GM12878 (cell line): Measurements from ENCODE around the gene PPP1R12B. TPM values are rescaled to one million over a fixed set of nuclear protein-coding genes. Genes with fewer than 3 reads are reported as not detected.
"Not testable (repeated sequence)": the region's sequence is repeated elsewhere in the genome, so short reads cannot be mapped to it uniquely, and the experiment has no call there.

Source experiments
- ATAC-seq: fragments of 200-7000 bp; cut with Tn5 transposase; 3 replicates; pipeline ENCODE4 v1.9.1; 2020; ENCODE audit warnings: mild to moderate bottlenecking, moderate library complexity
- BruUV-seq: library from RNA; stranded (reverse); fragments of 400-500 nt; replicated peaks from 2 replicates; lab custom pipeline; 2021; lab: Mats Ljungman, UMichigan
- CTCF ChIA-PET: fragments of 300-600 bp; sonication (Branson Sonifier 250); formaldehyde crosslinking; extraction: SDS; loops from one replicate; lab custom pipeline; 2021; ENCODE audit warnings: inconsistent platforms; lab: Yijun Ruan, JAX
- POLR2A ChIA-PET: fragments of 350-600 bp; formaldehyde crosslinking; extraction: SDS; loops from one replicate; lab custom pipeline; 2021; ENCODE audit warnings: inconsistent platforms; lab: Charles Lee
- RAD21 ChIA-PET: fragments of 300-600 bp; sonication (Branson Sonifier 250); formaldehyde crosslinking; loops from one replicate; lab custom pipeline; 2023; ENCODE audit warnings: antibody characterized with exemption; ENCODE audit not compliant: unreplicated experiment; lab: Charles Lee
- SMC1A ChIA-PET: fragments of 300-600 bp; sonication (Branson Sonifier 250); formaldehyde crosslinking; loops from one replicate; lab custom pipeline; 2023; ENCODE audit not compliant: unreplicated experiment, uncharacterized antibody; lab: Charles Lee
- DNase-seq: peaks from one replicate; pipeline ENCODE4 v3.0.0-alpha.2; 2011; ENCODE audit warnings: low read depth, low spot score
- FAIRE-seq: peaks from 3 replicates; lab custom pipeline; 2011; peaks lifted over from hg19 to GRCh38; lab: Jason Lieb, UNC
- H2AFZ ChIP-seq: 2 replicates; pipeline ENCODE4 v1.6.0; 2011; ENCODE audit warnings: low read depth, low read length, control low read depth; ENCODE audit not compliant: control insufficient read depth
- H3K27ac ChIP-seq: 2 replicates; pipeline ENCODE4 v1.5.1; 2011; ENCODE audit warnings: control low read depth; ENCODE audit not compliant: control insufficient read depth, insufficient read depth
- H3K27me3 ChIP-seq, 2 experiments: replicated peaks in 1 of 2; 2 replicates each; pipeline versions ENCODE4 v1.6.0 to v1.6.1; 2011; ENCODE audit warnings: low read length in 1 of 2; ENCODE audit not compliant: control insufficient read depth in 2 of 2, insufficient read depth in 2 of 2
- H3K36me3 ChIP-seq, 2 experiments: 2 replicates each; pipeline ENCODE4 v1.5.1; 2011; ENCODE audit warnings: low read length in 1 of 2; ENCODE audit not compliant: control insufficient read depth in 2 of 2, insufficient read depth in 2 of 2
- H3K4me1 ChIP-seq: 2 replicates; pipeline ENCODE4 v1.6.1; 2011; ENCODE audit warnings: mild to moderate bottlenecking, low read length, moderate library complexity, mixed read lengths; ENCODE audit not compliant: control insufficient read depth, insufficient read depth
- H3K4me2 ChIP-seq: 2 replicates; pipeline ENCODE4 v1.6.0; 2011; ENCODE audit warnings: control low read depth; ENCODE audit not compliant: control insufficient read depth, insufficient read depth
- H3K4me3 ChIP-seq: fragments of 200-600 bp; sonication (generic); 2 replicates; pipeline ENCODE4 v1.5.1; 2016
- H3K79me2 ChIP-seq: 2 replicates; pipeline ENCODE4 v1.6.0; 2011; ENCODE audit warnings: low read length; ENCODE audit not compliant: control insufficient read depth, insufficient read depth
- H3K9ac ChIP-seq: 2 replicates; pipeline ENCODE4 v1.8.0; 2011; ENCODE audit warnings: low read length, control low read depth, mixed read lengths; ENCODE audit not compliant: control insufficient read depth, insufficient read depth
- H3K9me3 ChIP-seq: replicated peaks from 3 replicates; pipeline ENCODE4 v1.5.1; 2011; ENCODE audit warnings: mild to moderate bottlenecking, low read length; ENCODE audit not compliant: control insufficient read depth, insufficient read depth
- H4K20me1 ChIP-seq: 2 replicates; pipeline ENCODE4 v1.6.0; 2011; ENCODE audit not compliant: control insufficient read depth, insufficient read depth
- in situ Hi-C: fragments of 300-500 bp; cut with MboI; formaldehyde crosslinking; loops from 9 replicates; pipeline ENCODE4 v1.14.3; 2018; ENCODE audit warnings: mixed read lengths
- intact Hi-C: fragments of 100-400 bp; cut with micrococcal nuclease; formaldehyde crosslinking; loops from one replicate; pipeline ENCODE4 v1.14.2; 2022; ENCODE audit not compliant: unreplicated experiment
- polyA plus RNA-seq, 11 experiments: library from polyadenylated mRNA; depleted of rRNA in 4 of 11; unstranded in 6 of 11; stranded (reverse) in 5 of 11; fragments of >200 nt; fragmentation: Nextera tagmentation in 4 of 11; fragmentation: Illumina TruSeq in 1 of 11; extraction: Ambion mirVana in 4 of 11; extraction: Trizol in 1 of 11; gene quantifications; 1 replicate in 1 of 11; 2 replicates in 10 of 11; pipeline versions ENCODE4 v1.2.1 to v1.2.3, GENCODE V29; 2011 to 2016; ENCODE audit warnings: inconsistent platforms in 2 of 11, missing spikeins in 2 of 11, low read depth in 1 of 11
- total RNA-seq, 4 experiments: library from RNA; depleted of rRNA in 3 of 4; stranded (reverse); fragments of >200 nt in 3 of 4; fragmentation: Illumina TruSeq in 1 of 4; extraction: Trizol in 1 of 4; gene quantifications; 2 replicates each; pipeline versions ENCODE4 v1.2.1 to v1.2.3, GENCODE V29; 2013 to 2021

The PPP1R12B gene
- total and polyA plus RNA-seq, 10 of the 15 experiments (the other 5 are each of a cell fraction or from before 2014, with no cell fraction given): 0.29 to 9.4 (median 4.7) TPM

DNA sequence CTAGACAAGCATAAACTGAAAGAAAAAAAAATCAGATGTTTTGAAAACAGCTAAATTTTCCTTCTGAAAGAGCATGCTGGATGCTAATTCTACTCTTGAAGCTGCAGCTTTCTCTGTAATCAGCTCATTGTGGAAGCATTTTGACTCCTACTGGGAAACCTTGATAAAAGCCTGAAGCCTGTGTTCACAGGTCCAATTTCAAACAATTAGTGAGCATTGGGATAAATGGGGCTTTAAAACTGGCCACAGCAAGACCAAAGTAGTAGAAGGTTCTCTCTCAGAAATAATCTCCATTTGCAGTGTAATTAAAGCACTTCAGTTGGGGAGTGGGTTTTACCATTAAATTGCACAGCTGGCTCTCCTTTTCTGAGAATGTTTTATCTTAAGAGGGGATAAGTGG lies 110.2 kb downstream of the PPP1R12B start:
- H3K4me2 ChIP-seq, H3K27ac ChIP-seq, H2AFZ ChIP-seq, ATAC-seq, H3K9ac ChIP-seq, H3K79me2 ChIP-seq, H3K27me3 ChIP-seq, BruUV-seq, H3K36me3 ChIP-seq, RAD21 ChIA-PET, POLR2A ChIA-PET, H3K4me3 ChIP-seq, DNase-seq, in situ Hi-C loops, H3K4me1 ChIP-seq, FAIRE-seq, H3K9me3 ChIP-seq, H4K20me1 ChIP-seq, intact Hi-C loops: not testable (repeated sequence)
- ChIA-PET CTCF (interaction anchor here (0.9 to 1.6 kb wide), 2 partner anchors 26 to 114 kb away, joined by 3 to 7 read pairs; no protein-coding TSS in a partner anchor), SMC1A (interaction anchor here (1.0 to 3.0 kb wide), 3 partner anchors 15 to 115 kb away, joined by 3 to 8 read pairs (median 4); no protein-coding TSS in a partner anchor)

DNA sequence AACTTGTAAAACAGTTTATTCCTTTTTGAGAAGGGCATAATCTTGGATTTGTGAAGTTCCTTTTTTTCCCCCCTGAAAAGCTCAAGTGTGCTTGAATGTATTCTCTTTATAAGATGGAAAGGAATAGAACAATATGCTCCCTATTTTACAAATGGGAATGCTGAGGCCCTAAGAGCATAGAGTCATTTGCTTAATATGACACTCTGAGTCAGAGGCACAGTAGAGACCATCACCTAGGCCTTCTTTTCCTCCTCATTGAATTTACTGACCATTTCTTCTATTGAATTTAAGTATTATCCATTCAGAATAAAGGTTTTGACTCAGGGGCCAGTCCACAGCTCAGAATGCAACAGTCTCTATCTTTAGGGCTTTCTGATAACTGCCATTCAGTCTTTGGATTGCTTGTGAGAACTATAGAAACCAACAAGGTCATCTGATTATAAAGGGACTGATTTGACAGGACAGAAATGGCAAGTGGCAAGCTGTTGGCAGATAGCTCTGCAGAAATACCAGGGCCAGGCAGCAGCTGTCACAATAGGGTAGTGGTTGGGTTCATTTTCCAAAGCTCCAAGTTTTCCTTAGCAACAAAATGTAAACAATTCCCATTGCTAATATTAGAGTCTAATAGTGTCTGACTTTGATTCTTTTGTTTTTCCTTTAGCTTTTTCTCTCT lies 111.1 kb downstream of the PPP1R12B start:
- POLR2A ChIA-PET, FAIRE-seq: not testable (repeated sequence)
- CTCF ChIA-PET: interaction anchor here (0.6 to 1.9 kb wide), 5 partner anchors 102 to 260 kb away, joined by 3 to 7 read pairs (median 4); no protein-coding TSS in a partner anchor

DNA sequence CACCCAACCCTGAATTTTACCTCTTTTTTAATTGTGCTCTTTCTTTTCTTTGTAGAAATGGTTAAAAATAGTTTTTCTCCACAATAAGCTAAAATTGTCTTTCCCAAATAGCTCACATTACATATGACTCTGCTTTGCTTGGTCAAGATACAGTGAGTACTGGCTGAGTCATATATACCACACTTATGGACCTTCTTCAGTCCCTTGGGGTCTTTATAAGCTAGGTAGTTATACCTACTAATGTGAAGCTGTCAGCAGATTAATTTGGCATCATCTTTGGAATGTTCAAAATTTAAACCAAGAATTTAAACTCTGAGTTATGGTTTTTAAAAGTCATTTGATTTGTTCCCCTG lies 111.6 kb downstream of the PPP1R12B start:
- intact Hi-C loops, H3K4me1 ChIP-seq, H3K27me3 ChIP-seq, H3K27ac ChIP-seq, ATAC-seq, H3K4me3 ChIP-seq, H3K79me2 ChIP-seq, H3K4me2 ChIP-seq, H2AFZ ChIP-seq, POLR2A ChIA-PET, in situ Hi-C loops, DNase-seq, BruUV-seq, H3K9me3 ChIP-seq, H4K20me1 ChIP-seq, FAIRE-seq, H3K9ac ChIP-seq, H3K36me3 ChIP-seq: not testable (repeated sequence)
- SMC1A ChIA-PET: interaction anchor here (0.7 to 3.0 kb wide), 4 partner anchors 12 to 517 kb away, joined by 3 to 8 read pairs (median 5); no protein-coding TSS in a partner anchor
- CTCF ChIA-PET: interaction anchor here (1.1 to 1.9 kb wide), 2 partner anchors 140 to 260 kb away, joined by 4 to 5 read pairs; no protein-coding TSS in a partner anchor
- RAD21 ChIA-PET: interaction anchor here (1.0 kb wide), 1 partner anchor 116 kb away, joined by 6 read pairs; no protein-coding TSS in a partner anchor

More for the DNA sequence above, 111.1 kb downstream of the PPP1R12B start:
- in situ Hi-C loops, H3K9me3 ChIP-seq, intact Hi-C loops, H3K27me3 ChIP-seq, H3K4me1 ChIP-seq, H2AFZ ChIP-seq, DNase-seq, BruUV-seq, ATAC-seq, H3K27ac ChIP-seq, H3K4me2 ChIP-seq, H4K20me1 ChIP-seq, H3K79me2 ChIP-seq, H3K9ac ChIP-seq, H3K4me3 ChIP-seq, H3K36me3 ChIP-seq: not testable (repeated sequence)
- ChIA-PET RAD21 (interaction anchor here (0.6 to 1.0 kb wide), 2 partner anchors 116 to 1962 kb away, joined by 3 to 6 read pairs; no protein-coding TSS in a partner anchor), SMC1A (interaction anchor here (0.8 to 3.0 kb wide), 5 partner anchors 12 to 116 kb away, joined by 3 to 8 read pairs (median 4); no protein-coding TSS in a partner anchor)
